ENCODE data around the gene RAB10.

DNA sequence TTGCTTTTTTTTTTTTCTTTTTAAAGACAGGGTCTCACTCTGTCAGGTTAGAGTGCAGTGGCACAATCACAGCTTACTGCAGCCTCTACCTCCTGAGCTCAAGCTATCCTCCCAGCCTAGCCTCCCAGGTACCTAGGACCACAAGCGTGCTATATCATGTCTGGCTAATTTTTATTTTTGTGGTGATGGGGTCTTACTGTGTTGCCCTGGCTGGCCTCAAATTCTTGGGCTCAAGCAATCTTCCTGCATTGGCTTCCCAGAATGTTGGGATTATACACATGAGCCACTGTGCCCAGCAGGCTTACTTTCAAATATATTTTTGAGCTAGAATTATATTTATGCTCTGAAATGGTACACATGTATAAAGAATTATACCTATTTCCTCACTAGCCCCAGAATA is 85.6 kb downstream of the RAB10 start:
- TF ChIP-seq, protein P1, sequence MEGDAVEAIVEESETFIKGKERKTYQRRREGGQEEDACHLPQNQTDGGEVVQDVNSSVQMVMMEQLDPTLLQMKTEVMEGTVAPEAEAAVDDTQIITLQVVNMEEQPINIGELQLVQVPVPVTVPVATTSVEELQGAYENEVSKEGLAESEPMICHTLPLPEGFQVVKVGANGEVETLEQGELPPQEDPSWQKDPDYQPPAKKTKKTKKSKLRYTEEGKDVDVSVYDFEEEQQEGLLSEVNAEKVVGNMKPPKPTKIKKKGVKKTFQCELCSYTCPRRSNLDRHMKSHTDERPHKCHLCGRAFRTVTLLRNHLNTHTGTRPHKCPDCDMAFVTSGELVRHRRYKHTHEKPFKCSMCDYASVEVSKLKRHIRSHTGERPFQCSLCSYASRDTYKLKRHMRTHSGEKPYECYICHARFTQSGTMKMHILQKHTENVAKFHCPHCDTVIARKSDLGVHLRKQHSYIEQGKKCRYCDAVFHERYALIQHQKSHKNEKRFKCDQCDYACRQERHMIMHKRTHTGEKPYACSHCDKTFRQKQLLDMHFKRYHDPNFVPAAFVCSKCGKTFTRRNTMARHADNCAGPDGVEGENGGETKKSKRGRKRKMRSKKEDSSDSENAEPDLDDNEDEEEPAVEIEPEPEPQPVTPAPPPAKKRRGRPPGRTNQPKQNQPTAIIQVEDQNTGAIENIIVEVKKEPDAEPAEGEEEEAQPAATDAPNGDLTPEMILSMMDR (IDR thresholded peaks at IDR 0.05), result no peak
- TF ChIP-seq POLR2A (IDR thresholded peaks at IDR 0.05), result no peak

All from thyroid gland (tissue), 4 donors.